GM12878 (cell line): ENCODE measurements around the gene AKR1B15. TPM values are rescaled to one million over a fixed set of nuclear protein-coding genes. Genes with fewer than 3 reads are reported as not detected.

ENCODE experiments used
- ATAC-seq: fragments of 200-7000 bp; cut with Tn5 transposase; 3 replicates; pipeline ENCODE4 v1.9.1; 2020; ENCODE audit warnings: mild to moderate bottlenecking, moderate library complexity
- BruUV-seq: library from RNA; stranded (reverse); fragments of 400-500 nt; replicated peaks from 2 replicates; lab custom pipeline; 2021; lab: Mats Ljungman, UMichigan
- CTCF ChIA-PET: fragments of 300-600 bp; sonication (Branson Sonifier 250); formaldehyde crosslinking; extraction: SDS; loops from one replicate; lab custom pipeline; 2021; ENCODE audit warnings: inconsistent platforms; lab: Yijun Ruan, JAX
- POLR2A ChIA-PET: fragments of 350-600 bp; formaldehyde crosslinking; extraction: SDS; loops from one replicate; lab custom pipeline; 2021; ENCODE audit warnings: inconsistent platforms; lab: Charles Lee
- RAD21 ChIA-PET: fragments of 300-600 bp; sonication (Branson Sonifier 250); formaldehyde crosslinking; loops from one replicate; lab custom pipeline; 2023; ENCODE audit warnings: antibody characterized with exemption; ENCODE audit not compliant: unreplicated experiment; lab: Charles Lee
- SMC1A ChIA-PET: fragments of 300-600 bp; sonication (Branson Sonifier 250); formaldehyde crosslinking; loops from one replicate; lab custom pipeline; 2023; ENCODE audit not compliant: unreplicated experiment, uncharacterized antibody; lab: Charles Lee
- DNase-seq: peaks from one replicate; pipeline ENCODE4 v3.0.0-alpha.2; 2011; ENCODE audit warnings: low read depth, low spot score
- FAIRE-seq: peaks from 3 replicates; lab custom pipeline; 2011; peaks lifted over from hg19 to GRCh38; lab: Jason Lieb, UNC
- H2AFZ ChIP-seq: 2 replicates; pipeline ENCODE4 v1.6.0; 2011; ENCODE audit warnings: low read depth, low read length, control low read depth; ENCODE audit not compliant: control insufficient read depth
- H3K27ac ChIP-seq: 2 replicates; pipeline ENCODE4 v1.5.1; 2011; ENCODE audit warnings: control low read depth; ENCODE audit not compliant: control insufficient read depth, insufficient read depth
- H3K27me3 ChIP-seq, 2 experiments: replicated peaks in 1 of 2; 2 replicates each; pipeline versions ENCODE4 v1.6.0 to v1.6.1; 2011; ENCODE audit warnings: low read length in 1 of 2; ENCODE audit not compliant: control insufficient read depth in 2 of 2, insufficient read depth in 2 of 2
- H3K36me3 ChIP-seq, 2 experiments: 2 replicates each; pipeline ENCODE4 v1.5.1; 2011; ENCODE audit warnings: low read length in 1 of 2; ENCODE audit not compliant: control insufficient read depth in 2 of 2, insufficient read depth in 2 of 2
- H3K4me1 ChIP-seq: 2 replicates; pipeline ENCODE4 v1.6.1; 2011; ENCODE audit warnings: mild to moderate bottlenecking, low read length, moderate library complexity, mixed read lengths; ENCODE audit not compliant: control insufficient read depth, insufficient read depth
- H3K4me2 ChIP-seq: 2 replicates; pipeline ENCODE4 v1.6.0; 2011; ENCODE audit warnings: control low read depth; ENCODE audit not compliant: control insufficient read depth, insufficient read depth
- H3K4me3 ChIP-seq: fragments of 200-600 bp; sonication (generic); 2 replicates; pipeline ENCODE4 v1.5.1; 2016
- H3K79me2 ChIP-seq: 2 replicates; pipeline ENCODE4 v1.6.0; 2011; ENCODE audit warnings: low read length; ENCODE audit not compliant: control insufficient read depth, insufficient read depth
- H3K9ac ChIP-seq: 2 replicates; pipeline ENCODE4 v1.8.0; 2011; ENCODE audit warnings: low read length, control low read depth, mixed read lengths; ENCODE audit not compliant: control insufficient read depth, insufficient read depth
- H3K9me3 ChIP-seq: replicated peaks from 3 replicates; pipeline ENCODE4 v1.5.1; 2011; ENCODE audit warnings: mild to moderate bottlenecking, low read length; ENCODE audit not compliant: control insufficient read depth, insufficient read depth
- H4K20me1 ChIP-seq: 2 replicates; pipeline ENCODE4 v1.6.0; 2011; ENCODE audit not compliant: control insufficient read depth, insufficient read depth
- CEBPB ChIP-seq, 2 experiments: fragments of 150-350 bp in 1 of 2; IDR thresholded peaks; 2 replicates each; pipeline ENCODE4 v1.6.1; 2012 to 2014; ENCODE audit warnings: low read depth in 2 of 2, low read length in 2 of 2, borderline replicate concordance in 1 of 2, inconsistent platforms in 1 of 2
- DPF2 ChIP-seq: fragments of 450-650 bp; IDR thresholded peaks from 2 replicates; pipeline ENCODE4 v1.6.1; 2017; ENCODE audit warnings: mild to moderate bottlenecking
- MTA2 ChIP-seq: fragments of 450-650 bp; IDR thresholded peaks from 2 replicates; pipeline ENCODE4 v1.6.1; 2016; ENCODE audit warnings: low read depth, mild to moderate bottlenecking, moderate library complexity
- NFXL1 ChIP-seq: fragments of 450-650 bp; IDR thresholded peaks from 2 replicates; pipeline ENCODE4 v1.6.1; 2017; ENCODE audit warnings: antibody characterized with exemption, mild to moderate bottlenecking, borderline replicate concordance
- NR2C1 ChIP-seq: fragments of 450-650 bp; IDR thresholded peaks from 2 replicates; pipeline ENCODE4 v1.6.1; 2017; ENCODE audit warnings: antibody characterized with exemption, mild to moderate bottlenecking, moderate library complexity
- NR2C2 ChIP-seq: IDR thresholded peaks from 2 replicates; pipeline ENCODE4 v1.6.1; 2011; ENCODE audit warnings: borderline replicate concordance, low read depth; ENCODE audit not compliant: control insufficient read depth, insufficient read length
- POLR2A ChIP-seq: IDR thresholded peaks from 2 replicates; pipeline ENCODE4 v1.6.1; 2011; ENCODE audit warnings: low read depth, mild to moderate bottlenecking, low read length
- SIN3A ChIP-seq: IDR thresholded peaks from 2 replicates; pipeline ENCODE4 v1.6.1; 2012; ENCODE audit warnings: low read depth, low read length, improper control_type of control experiment
- SMAD5 ChIP-seq: IDR thresholded peaks from 2 replicates; pipeline ENCODE4 v1.6.1; 2016; ENCODE audit warnings: antibody characterized with exemption, low read depth
- SMC3 ChIP-seq: IDR thresholded peaks from 2 replicates; pipeline ENCODE4 v1.6.1; 2011; ENCODE audit warnings: low read length, improper control_type of control experiment, borderline replicate concordance
- SRF ChIP-seq, 2 experiments: IDR thresholded peaks; 2 replicates each; pipeline ENCODE4 v1.6.1; 2011; ENCODE audit warnings: low read depth in 2 of 2, low read length in 2 of 2, mild to moderate bottlenecking in 1 of 2, moderate library complexity in 1 of 2
- TBL1XR1 ChIP-seq: IDR thresholded peaks from 2 replicates; pipeline ENCODE4 v1.6.1; 2012; ENCODE audit warnings: low read depth, low read length, improper control_type of control experiment
- ZNF217 ChIP-seq: fragments of 450-650 bp; IDR thresholded peaks from 2 replicates; pipeline ENCODE4 v1.6.1; 2017; ENCODE audit warnings: antibody characterized with exemption, mild to moderate bottlenecking
- ZNF24 ChIP-seq: fragments of 450-650 bp; IDR thresholded peaks from 2 replicates; pipeline ENCODE4 v1.6.1; 2017; ENCODE audit warnings: antibody characterized with exemption, mild to moderate bottlenecking
- WGBS: methylation state at CpG from one replicate; pipeline ENCODE4 v1.1.6; 2016; ENCODE audit warnings: low lambda C conversion rate; ENCODE audit not compliant: insufficient replicate concordance, insufficient coverage; ENCODE audit errors: missing lambda C conversion rate; 5-methylcytosine and 5-hydroxymethylcytosine counted together
- in situ Hi-C: fragments of 300-500 bp; cut with MboI; formaldehyde crosslinking; loops from 9 replicates; pipeline ENCODE4 v1.14.3; 2018; ENCODE audit warnings: mixed read lengths
- intact Hi-C: fragments of 100-400 bp; cut with micrococcal nuclease; formaldehyde crosslinking; loops from one replicate; pipeline ENCODE4 v1.14.2; 2022; ENCODE audit not compliant: unreplicated experiment
- polyA plus RNA-seq, 11 experiments: library from polyadenylated mRNA; depleted of rRNA in 4 of 11; unstranded in 6 of 11; stranded (reverse) in 5 of 11; fragments of >200 nt; fragmentation: Nextera tagmentation in 4 of 11; fragmentation: Illumina TruSeq in 1 of 11; extraction: Ambion mirVana in 4 of 11; extraction: Trizol in 1 of 11; gene quantifications; 1 replicate in 1 of 11; 2 replicates in 10 of 11; pipeline versions ENCODE4 v1.2.1 to v1.2.3, GENCODE V29; 2011 to 2016; ENCODE audit warnings: inconsistent platforms in 2 of 11, missing spikeins in 2 of 11, low read depth in 1 of 11
- total RNA-seq, 4 experiments: library from RNA; depleted of rRNA in 3 of 4; stranded (reverse); fragments of >200 nt in 3 of 4; fragmentation: Illumina TruSeq in 1 of 4; extraction: Trizol in 1 of 4; gene quantifications; 2 replicates each; pipeline versions ENCODE4 v1.2.1 to v1.2.3, GENCODE V29; 2013 to 2021
- TF ChIP-seq, protein P1 (sequence below): fragments of 450-650 bp; IDR thresholded peaks from 2 replicates; pipeline ENCODE4 v1.6.1; 2018; ENCODE audit warnings: mild to moderate bottlenecking, low read depth, moderate library complexity; ENCODE audit not compliant: partially characterized antibody
- TF ChIP-seq, protein P2 (sequence below): IDR thresholded peaks from 2 replicates; pipeline ENCODE4 v1.6.1; 2011; ENCODE audit warnings: borderline replicate concordance, low read depth, mild to moderate bottlenecking, moderate library complexity, mixed read lengths, low read length; ENCODE audit not compliant: insufficient read depth; ENCODE audit errors: extremely low read length
- TF ChIP-seq, protein P3 (sequence below): fragments of 450-650 bp; IDR thresholded peaks from 2 replicates; pipeline ENCODE4 v1.6.1; 2014; ENCODE audit warnings: mild to moderate bottlenecking

Gene AKR1B15
- total and polyA plus RNA-seq, 10 of the 15 experiments (the other 5 are each of a cell fraction or from before 2014, with no cell fraction given) = 0.06 TPM; not detected in 9

DNA sequence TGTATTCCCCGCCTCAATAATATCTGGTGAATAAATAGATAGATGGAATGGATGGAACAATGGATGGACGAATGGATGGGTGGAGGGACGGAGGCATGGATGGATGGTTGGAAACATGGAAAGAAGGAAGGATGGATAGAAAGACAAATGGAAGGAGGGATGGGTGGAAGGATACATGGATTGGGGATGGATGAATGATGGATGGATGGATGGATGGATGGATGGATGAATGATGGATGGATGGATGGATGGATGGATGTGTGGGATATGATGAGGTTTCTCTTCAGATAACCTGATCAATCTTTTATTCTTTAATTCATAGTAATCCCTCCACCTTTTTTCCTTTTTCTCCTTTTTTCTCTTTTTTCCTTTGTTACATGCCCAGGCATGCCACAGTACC, 3.0 kb upstream of the AKR1B15 start:
- no peak for DNase-seq
- H4K20me1 ChIP-seq = no peaks in the 10 kb centered on the region
- H3K9me3 ChIP-seq = no peaks in the 10 kb centered on the region
- no peak for ATAC-seq
- intact Hi-C loops = loop anchor here (2.0 to 5.0 kb wide), 2 partner anchors 34 to 61 kb away; no protein-coding TSS in a partner anchor
- no peaks in the 10 kb centered on the region for H3K36me3 ChIP-seq
- RAD21 ChIA-PET = no interaction called here
- CTCF ChIA-PET = interaction anchor here (1.2 to 3.8 kb wide), 2 partner anchors 32 to 113 kb away, joined by 3 to 50 read pairs; no protein-coding TSS in a partner anchor
- POLR2A ChIA-PET = no interaction called here
- H3K27me3 ChIP-seq = no peaks in the 10 kb centered on the region
- no peak overlapping the region for H3K4me3 ChIP-seq
- no TSS peak for BruUV-seq
- H3K4me1 ChIP-seq = peaks cover 21% of the 10 kb centered on the region
- H3K9ac ChIP-seq = no peak overlapping the region
- 33% methylated on average over 3 of the region's 3 CpGs for WGBS
- in situ Hi-C loops = no loop called here
- FAIRE-seq = no peak
- H3K79me2 ChIP-seq = no peaks in the 10 kb centered on the region
- SMC1A ChIA-PET = interaction anchor here (1.3 to 3.4 kb wide), 2 partner anchors 113 kb away, joined by 3 to 26 read pairs; no protein-coding TSS in a partner anchor
- TF ChIP-seq, protein P1, sequence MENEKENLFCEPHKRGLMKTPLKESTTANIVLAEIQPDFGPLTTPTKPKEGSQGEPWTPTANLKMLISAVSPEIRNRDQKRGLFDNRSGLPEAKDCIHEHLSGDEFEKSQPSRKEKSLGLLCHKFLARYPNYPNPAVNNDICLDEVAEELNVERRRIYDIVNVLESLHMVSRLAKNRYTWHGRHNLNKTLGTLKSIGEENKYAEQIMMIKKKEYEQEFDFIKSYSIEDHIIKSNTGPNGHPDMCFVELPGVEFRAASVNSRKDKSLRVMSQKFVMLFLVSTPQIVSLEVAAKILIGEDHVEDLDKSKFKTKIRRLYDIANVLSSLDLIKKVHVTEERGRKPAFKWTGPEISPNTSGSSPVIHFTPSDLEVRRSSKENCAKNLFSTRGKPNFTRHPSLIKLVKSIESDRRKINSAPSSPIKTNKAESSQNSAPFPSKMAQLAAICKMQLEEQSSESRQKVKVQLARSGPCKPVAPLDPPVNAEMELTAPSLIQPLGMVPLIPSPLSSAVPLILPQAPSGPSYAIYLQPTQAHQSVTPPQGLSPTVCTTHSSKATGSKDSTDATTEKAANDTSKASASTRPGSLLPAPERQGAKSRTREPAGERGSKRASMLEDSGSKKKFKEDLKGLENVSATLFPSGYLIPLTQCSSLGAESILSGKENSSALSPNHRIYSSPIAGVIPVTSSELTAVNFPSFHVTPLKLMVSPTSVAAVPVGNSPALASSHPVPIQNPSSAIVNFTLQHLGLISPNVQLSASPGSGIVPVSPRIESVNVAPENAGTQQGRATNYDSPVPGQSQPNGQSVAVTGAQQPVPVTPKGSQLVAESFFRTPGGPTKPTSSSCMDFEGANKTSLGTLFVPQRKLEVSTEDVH = no peak
- no peak for TF ChIP-seq ZNF217
- no peak for TF ChIP-seq SMC3
- no peak for TF ChIP-seq NFXL1
- TF ChIP-seq, protein P2, sequence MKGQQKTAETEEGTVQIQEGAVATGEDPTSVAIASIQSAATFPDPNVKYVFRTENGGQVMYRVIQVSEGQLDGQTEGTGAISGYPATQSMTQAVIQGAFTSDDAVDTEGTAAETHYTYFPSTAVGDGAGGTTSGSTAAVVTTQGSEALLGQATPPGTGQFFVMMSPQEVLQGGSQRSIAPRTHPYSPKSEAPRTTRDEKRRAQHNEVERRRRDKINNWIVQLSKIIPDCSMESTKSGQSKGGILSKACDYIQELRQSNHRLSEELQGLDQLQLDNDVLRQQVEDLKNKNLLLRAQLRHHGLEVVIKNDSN = no peak
- TF ChIP-seq DPF2 = no peak
- TF ChIP-seq, protein P3, sequence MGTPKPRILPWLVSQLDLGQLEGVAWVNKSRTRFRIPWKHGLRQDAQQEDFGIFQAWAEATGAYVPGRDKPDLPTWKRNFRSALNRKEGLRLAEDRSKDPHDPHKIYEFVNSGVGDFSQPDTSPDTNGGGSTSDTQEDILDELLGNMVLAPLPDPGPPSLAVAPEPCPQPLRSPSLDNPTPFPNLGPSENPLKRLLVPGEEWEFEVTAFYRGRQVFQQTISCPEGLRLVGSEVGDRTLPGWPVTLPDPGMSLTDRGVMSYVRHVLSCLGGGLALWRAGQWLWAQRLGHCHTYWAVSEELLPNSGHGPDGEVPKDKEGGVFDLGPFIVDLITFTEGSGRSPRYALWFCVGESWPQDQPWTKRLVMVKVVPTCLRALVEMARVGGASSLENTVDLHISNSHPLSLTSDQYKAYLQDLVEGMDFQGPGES = no peak
- no peak for TF ChIP-seq SRF (IDR thresholded peaks at IDR 0.05; ENCODE audit: low read depth in 2 of 2, low read length in 2 of 2)
- no peak for TF ChIP-seq SMAD5
- TF ChIP-seq CEBPB (IDR thresholded peaks at IDR 0.05; ENCODE audit: borderline replicate concordance in 1 of 2, low read depth in 2 of 2, low read length in 2 of 2) = no peak
- no peak for TF ChIP-seq MTA2
- no peak for TF ChIP-seq SIN3A
- TF ChIP-seq TBL1XR1 = no peak
- TF ChIP-seq POLR2A = no peak
- TF ChIP-seq NR2C2 = no peak
- TF ChIP-seq ZNF24 = no peak
- no peak for TF ChIP-seq NR2C1
- H2AFZ ChIP-seq = no peak overlapping the region
- H3K4me2 ChIP-seq = no peak overlapping the region
- no peak overlapping the region for H3K27ac ChIP-seq
